H54 (cell line): Measurements from ENCODE around the gene AP3B1.

Experiments used
- DNase-seq: peaks from one replicate; pipeline ENCODE4 v3.0.0; 2011; ENCODE audit warnings: low spot score, mixed read lengths; ENCODE audit not compliant: insufficient read length
- FAIRE-seq: peaks from 3 replicates; lab custom pipeline; 2011; peaks lifted over from hg19 to GRCh38; lab: Jason Lieb, UNC
- POLR2A ChIP-seq: IDR thresholded peaks from 2 replicates; pipeline ENCODE4 v1.6.1; 2011; ENCODE audit warnings: low read depth, mild to moderate bottlenecking, low read length

AP3B1 gene

GRCh38 chr5:78007233-78007632 lies 287.3 kb downstream of the AP3B1 start:
- TF ChIP-seq POLR2A, result no peak
- FAIRE-seq (no peak), DNase-seq (no peak)

GRCh38 chr5:78006449-78006848 lies 288.0 kb downstream of the AP3B1 start:
- no peak for TF ChIP-seq POLR2A
- DNase-seq (no peak), FAIRE-seq (no peak)

GRCh38 chr5:78005021-78005785 lies 289.3 kb downstream of the AP3B1 start:
- TF ChIP-seq POLR2A, result no peak
- FAIRE-seq, result no peak
- DNase-seq, result no peak

- FAIRE-seq (no peak), DNase-seq (no peak)
- TF ChIP-seq POLR2A, result no peak
These were observed 289.9 kb downstream of the AP3B1 start for GRCh38 chr5:78004559-78004958.

- no peak for FAIRE-seq
- no peak for DNase-seq
- TF ChIP-seq POLR2A, result no peak
These were observed 290.6 kb downstream of the AP3B1 start for GRCh38 chr5:78003919-78004318.

- TF ChIP-seq POLR2A, result no peak
- FAIRE-seq (no peak), DNase-seq (no peak)
These were observed 291.0 kb downstream of the AP3B1 start for GRCh38 chr5:78003450-78003849.

- no peak for TF ChIP-seq POLR2A
- FAIRE-seq, result no peak
- DNase-seq, result no peak
These were observed 291.8 kb downstream of the AP3B1 start for GRCh38 chr5:78002690-78003089.

- FAIRE-seq (no peak), DNase-seq (no peak)
- TF ChIP-seq POLR2A, result no peak
These were observed 293.3 kb downstream of the AP3B1 start for GRCh38 chr5:78001197-78001596.

GRCh38 chr5:78000191-78000590 lies 294.3 kb downstream of the AP3B1 start:
- no peak for DNase-seq
- no peak for TF ChIP-seq POLR2A
- FAIRE-seq, result no peak

GRCh38 chr5:77999399-77999798 lies 295.1 kb downstream of the AP3B1 start:
- DNase-seq, result no peak
- no peak for FAIRE-seq
- no peak for TF ChIP-seq POLR2A

- no peak for TF ChIP-seq POLR2A
- no peak for DNase-seq
- FAIRE-seq, result no peak
These were observed 297.6 kb downstream of the AP3B1 start for GRCh38 chr5:77996943-77997342.

- no peak for TF ChIP-seq POLR2A
- FAIRE-seq (no peak), DNase-seq (no peak)
These were observed 298.6 kb downstream of the AP3B1 start for GRCh38 chr5:77995793-77996409.

GRCh38 chr5:77994943-77995342 lies 299.6 kb downstream of the AP3B1 start:
- FAIRE-seq (no peak), DNase-seq (no peak)
- no peak for TF ChIP-seq POLR2A

- no peak for DNase-seq
- FAIRE-seq, result no peak
- TF ChIP-seq POLR2A, result no peak
These were observed 300.6 kb downstream of the AP3B1 start for GRCh38 chr5:77993855-77994318.
